Measurements from ENCODE around the gene SPDEF.

Gene SPDEF

DNA sequence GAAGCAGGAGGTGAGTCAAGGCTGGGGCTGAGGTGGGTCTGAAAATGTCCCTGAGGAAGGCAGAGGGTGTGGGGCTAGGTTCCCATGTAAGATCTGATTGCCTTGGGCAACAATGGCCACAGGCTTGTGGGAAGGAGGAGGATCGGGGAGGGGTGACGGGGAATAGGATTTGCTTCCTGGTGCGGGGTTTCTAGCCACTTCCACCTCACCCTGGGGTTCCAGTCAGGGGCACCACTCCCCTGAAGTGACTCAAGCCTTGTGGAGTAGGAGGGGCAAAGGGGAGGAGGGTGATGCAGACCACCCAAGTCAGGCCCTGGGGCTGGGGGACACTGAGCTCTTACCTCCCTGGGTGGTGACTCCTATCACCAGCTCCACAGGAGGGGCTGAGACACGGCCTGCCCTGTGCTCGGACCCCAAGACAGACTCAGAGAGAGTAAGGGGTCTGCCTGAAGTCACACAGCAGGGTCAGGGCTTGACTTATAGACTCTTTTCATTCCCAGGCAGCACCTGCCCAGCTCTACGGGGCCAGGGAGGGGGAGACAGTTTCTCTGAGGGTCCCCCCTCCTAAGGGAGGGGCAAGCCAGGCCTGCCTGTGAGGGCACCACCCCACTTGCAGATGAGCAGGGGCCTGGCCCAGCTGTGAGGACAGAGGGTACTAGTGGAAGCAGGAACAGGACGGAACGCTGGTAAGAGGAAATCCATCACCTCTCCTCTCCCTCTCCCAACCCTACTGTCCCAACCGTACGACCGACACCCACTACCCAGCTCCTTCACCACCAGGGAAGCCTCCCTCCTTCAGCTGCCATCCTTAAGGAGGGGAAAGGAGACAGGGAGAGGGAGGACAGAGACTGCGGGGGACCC, 12.4 kb upstream of the SPDEF start (continued):
- TF ChIP-seq CSDC2 (CRISPR knock-in tag; IDR thresholded peaks at IDR 0.05) (no peak), GLIS3 (CRISPR knock-in tag; IDR thresholded peaks at IDR 0.05) (no peak), ZFP3 (CRISPR knock-in tag; IDR thresholded peaks at IDR 0.05) (no peak), SNAI2 (CRISPR knock-in tag; IDR thresholded peaks at IDR 0.05) (no peak), OSR1 (CRISPR knock-in tag; IDR thresholded peaks at IDR 0.05) (no peak), ZC3H10 (CRISPR knock-in tag; IDR thresholded peaks at IDR 0.05) (no peak), ZNF8 (CRISPR knock-in tag; IDR thresholded peaks at IDR 0.05) (no peak), TCF4 (CRISPR knock-in tag; IDR thresholded peaks at IDR 0.05; ENCODE audit: borderline replicate concordance) (no peak), ESRRG (CRISPR knock-in tag; IDR thresholded peaks at IDR 0.05) (no peak), RARB (CRISPR knock-in tag; IDR thresholded peaks at IDR 0.05) (no peak), ISL1 (CRISPR knock-in tag; IDR thresholded peaks at IDR 0.05) (no peak), ARNTL (CRISPR knock-in tag; IDR thresholded peaks at IDR 0.05; ENCODE audit: borderline replicate concordance, low read depth) (no peak), ZNF565 (CRISPR knock-in tag; conservative IDR thresholded peaks at IDR 0.05; ENCODE audit: low read depth) (no peak)
- TF ChIP-seq, protein P1, sequence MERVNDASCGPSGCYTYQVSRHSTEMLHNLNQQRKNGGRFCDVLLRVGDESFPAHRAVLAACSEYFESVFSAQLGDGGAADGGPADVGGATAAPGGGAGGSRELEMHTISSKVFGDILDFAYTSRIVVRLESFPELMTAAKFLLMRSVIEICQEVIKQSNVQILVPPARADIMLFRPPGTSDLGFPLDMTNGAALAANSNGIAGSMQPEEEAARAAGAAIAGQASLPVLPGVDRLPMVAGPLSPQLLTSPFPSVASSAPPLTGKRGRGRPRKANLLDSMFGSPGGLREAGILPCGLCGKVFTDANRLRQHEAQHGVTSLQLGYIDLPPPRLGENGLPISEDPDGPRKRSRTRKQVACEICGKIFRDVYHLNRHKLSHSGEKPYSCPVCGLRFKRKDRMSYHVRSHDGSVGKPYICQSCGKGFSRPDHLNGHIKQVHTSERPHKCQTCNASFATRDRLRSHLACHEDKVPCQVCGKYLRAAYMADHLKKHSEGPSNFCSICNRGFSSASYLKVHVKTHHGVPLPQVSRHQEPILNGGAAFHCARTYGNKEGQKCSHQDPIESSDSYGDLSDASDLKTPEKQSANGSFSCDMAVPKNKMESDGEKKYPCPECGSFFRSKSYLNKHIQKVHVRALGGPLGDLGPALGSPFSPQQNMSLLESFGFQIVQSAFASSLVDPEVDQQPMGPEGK (CRISPR knock-in tag; IDR thresholded peaks at IDR 0.05; ENCODE audit: borderline replicate concordance) = no peak

DNA sequence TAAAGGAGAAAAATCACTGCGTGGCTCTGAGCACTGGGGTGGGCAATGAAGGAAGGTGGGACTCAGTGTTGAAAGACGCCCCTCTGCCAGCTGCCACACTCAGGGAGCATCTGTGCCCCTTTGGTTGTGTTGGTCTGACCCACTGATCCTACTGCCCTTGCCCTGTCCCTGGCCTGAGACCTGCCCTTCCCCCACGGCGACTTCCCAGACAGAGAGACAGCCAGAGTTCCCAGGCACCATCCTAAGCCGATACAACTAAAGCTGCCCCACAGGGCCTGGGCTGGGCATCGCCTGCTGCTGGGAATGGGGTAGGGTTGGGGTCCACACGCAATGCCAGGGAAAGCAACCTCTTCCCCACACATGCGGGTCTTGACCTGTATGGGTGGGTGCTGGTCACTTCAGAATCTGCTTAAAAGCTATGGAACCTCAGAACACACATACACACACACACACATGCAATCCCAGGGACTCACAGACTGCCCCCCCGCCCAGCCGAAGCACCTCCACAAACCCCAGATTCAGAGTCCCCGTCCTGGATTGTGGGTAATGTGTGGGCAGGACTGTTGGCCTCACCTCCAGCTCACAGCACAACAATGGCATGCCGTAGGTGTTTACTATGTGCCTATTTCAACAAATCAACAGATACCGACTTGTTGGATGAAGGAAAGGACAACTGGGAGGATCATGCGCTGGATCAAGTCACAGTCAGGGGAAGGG, 10.9 kb upstream of the SPDEF start:
- no peak for TF ChIP-seq TOX (CRISPR knock-in tag; IDR thresholded peaks at IDR 0.05; ENCODE audit: borderline replicate concordance)

DNA sequence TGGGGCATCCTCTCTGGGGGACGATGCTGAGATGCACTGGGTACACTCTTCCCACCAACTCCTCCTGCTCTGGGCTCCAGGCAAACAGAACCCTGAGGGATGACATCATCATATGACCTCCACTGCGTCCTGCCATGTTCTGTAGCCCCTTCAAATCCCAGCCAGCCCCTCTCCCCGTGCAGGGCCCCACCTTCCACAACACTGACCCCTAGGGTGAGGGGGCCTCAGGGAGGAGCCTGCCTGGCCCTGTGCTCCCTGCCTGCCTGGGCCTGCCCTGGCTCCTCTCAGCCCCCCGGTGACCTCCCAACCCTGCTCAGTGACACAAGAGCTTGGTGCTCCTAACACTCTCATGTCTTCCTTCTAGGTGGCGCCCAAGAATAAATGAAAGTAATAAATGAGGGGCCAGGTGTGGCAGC, 9.6 kb upstream of the SPDEF start:
- no peak for ATAC-seq
- TF ChIP-seq OSR1 (CRISPR knock-in tag; IDR thresholded peaks at IDR 0.05) (no peak), TCF4 (CRISPR knock-in tag; IDR thresholded peaks at IDR 0.05; ENCODE audit: borderline replicate concordance) (no peak), CSDC2 (CRISPR knock-in tag; IDR thresholded peaks at IDR 0.05) (no peak), ZNF70 (CRISPR knock-in tag; IDR thresholded peaks at IDR 0.05) (no peak), SNAI2 (CRISPR knock-in tag; IDR thresholded peaks at IDR 0.05) (no peak), ZC3H10 (CRISPR knock-in tag; IDR thresholded peaks at IDR 0.05) (no peak), ZNF8 (CRISPR knock-in tag; IDR thresholded peaks at IDR 0.05) (no peak), ZNF565 (CRISPR knock-in tag; conservative IDR thresholded peaks at IDR 0.05; ENCODE audit: low read depth) (no peak), ARNTL (CRISPR knock-in tag; IDR thresholded peaks at IDR 0.05; ENCODE audit: borderline replicate concordance, low read depth) (no peak), ISL1 (CRISPR knock-in tag; IDR thresholded peaks at IDR 0.05) (no peak), TOX (CRISPR knock-in tag; IDR thresholded peaks at IDR 0.05; ENCODE audit: borderline replicate concordance) (no peak), RARB (CRISPR knock-in tag; IDR thresholded peaks at IDR 0.05) (no peak), BACH2 (CRISPR knock-in tag; IDR thresholded peaks at IDR 0.05; ENCODE audit: borderline replicate concordance) (no peak)
- TF ChIP-seq, protein P1 (CRISPR knock-in tag; IDR thresholded peaks at IDR 0.05; ENCODE audit: borderline replicate concordance) = no peak
- TF ChIP-seq, protein P2, sequence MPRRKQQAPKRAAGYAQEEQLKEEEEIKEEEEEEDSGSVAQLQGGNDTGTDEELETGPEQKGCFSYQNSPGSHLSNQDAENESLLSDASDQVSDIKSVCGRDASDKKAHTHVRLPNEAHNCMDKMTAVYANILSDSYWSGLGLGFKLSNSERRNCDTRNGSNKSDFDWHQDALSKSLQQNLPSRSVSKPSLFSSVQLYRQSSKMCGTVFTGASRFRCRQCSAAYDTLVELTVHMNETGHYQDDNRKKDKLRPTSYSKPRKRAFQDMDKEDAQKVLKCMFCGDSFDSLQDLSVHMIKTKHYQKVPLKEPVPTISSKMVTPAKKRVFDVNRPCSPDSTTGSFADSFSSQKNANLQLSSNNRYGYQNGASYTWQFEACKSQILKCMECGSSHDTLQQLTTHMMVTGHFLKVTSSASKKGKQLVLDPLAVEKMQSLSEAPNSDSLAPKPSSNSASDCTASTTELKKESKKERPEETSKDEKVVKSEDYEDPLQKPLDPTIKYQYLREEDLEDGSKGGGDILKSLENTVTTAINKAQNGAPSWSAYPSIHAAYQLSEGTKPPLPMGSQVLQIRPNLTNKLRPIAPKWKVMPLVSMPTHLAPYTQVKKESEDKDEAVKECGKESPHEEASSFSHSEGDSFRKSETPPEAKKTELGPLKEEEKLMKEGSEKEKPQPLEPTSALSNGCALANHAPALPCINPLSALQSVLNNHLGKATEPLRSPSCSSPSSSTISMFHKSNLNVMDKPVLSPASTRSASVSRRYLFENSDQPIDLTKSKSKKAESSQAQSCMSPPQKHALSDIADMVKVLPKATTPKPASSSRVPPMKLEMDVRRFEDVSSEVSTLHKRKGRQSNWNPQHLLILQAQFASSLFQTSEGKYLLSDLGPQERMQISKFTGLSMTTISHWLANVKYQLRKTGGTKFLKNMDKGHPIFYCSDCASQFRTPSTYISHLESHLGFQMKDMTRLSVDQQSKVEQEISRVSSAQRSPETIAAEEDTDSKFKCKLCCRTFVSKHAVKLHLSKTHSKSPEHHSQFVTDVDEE (CRISPR knock-in tag; IDR thresholded peaks at IDR 0.05) = no peak
- TF ChIP-seq, protein P3, sequence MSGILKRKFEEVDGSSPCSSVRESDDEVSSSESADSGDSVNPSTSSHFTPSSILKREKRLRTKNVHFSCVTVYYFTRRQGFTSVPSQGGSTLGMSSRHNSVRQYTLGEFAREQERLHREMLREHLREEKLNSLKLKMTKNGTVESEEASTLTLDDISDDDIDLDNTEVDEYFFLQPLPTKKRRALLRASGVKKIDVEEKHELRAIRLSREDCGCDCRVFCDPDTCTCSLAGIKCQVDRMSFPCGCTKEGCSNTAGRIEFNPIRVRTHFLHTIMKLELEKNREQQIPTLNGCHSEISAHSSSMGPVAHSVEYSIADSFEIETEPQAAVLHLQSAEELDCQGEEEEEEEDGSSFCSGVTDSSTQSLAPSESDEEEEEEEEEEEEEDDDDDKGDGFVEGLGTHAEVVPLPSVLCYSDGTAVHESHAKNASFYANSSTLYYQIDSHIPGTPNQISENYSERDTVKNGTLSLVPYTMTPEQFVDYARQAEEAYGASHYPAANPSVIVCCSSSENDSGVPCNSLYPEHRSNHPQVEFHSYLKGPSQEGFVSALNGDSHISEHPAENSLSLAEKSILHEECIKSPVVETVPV (CRISPR knock-in tag; IDR thresholded peaks at IDR 0.05) = no peak

More for the DNA sequence above, 10.9 kb upstream of the SPDEF start:
- ATAC-seq = no peak
